Parathyroid adenoma (tissue), 2 donors: ENCODE data around the gene ZDHHC11.
"Not testable (repeated sequence)": the region's sequence is repeated elsewhere in the genome, so short reads cannot be mapped to it uniquely, and the experiment has no call there.

ENCODE experiments used
- H2AFZ ChIP-seq: fragments of 300-600 bp; sonication (generic); one replicate; pipeline ENCODE4 v1.7.0; 2017; ENCODE audit warnings: antibody characterized with exemption, mild to moderate bottlenecking
- H3K27ac ChIP-seq: fragments of 300-600 bp; sonication (generic); one replicate; pipeline ENCODE4 v1.7.0; 2017
- H3K27me3 ChIP-seq: fragments of 300-600 bp; sonication (generic); one replicate; pipeline ENCODE4 v1.7.0; 2017; ENCODE audit warnings: low read length; ENCODE audit not compliant: control insufficient read depth, insufficient read depth
- H3K36me3 ChIP-seq: fragments of 300-600 bp; sonication (generic); one replicate; pipeline ENCODE4 v1.7.0; 2017; ENCODE audit warnings: low read length; ENCODE audit not compliant: control insufficient read depth, insufficient read depth
- H3K4me1 ChIP-seq: fragments of 300-600 bp; sonication (generic); one replicate; pipeline ENCODE4 v1.7.0; 2017; ENCODE audit warnings: control low read depth
- H3K4me2 ChIP-seq: fragments of 300-600 bp; sonication (generic); one replicate; pipeline ENCODE4 v1.7.0; 2017; ENCODE audit warnings: low read length
- H3K4me3 ChIP-seq: fragments of 300-600 bp; sonication (generic); one replicate; pipeline ENCODE4 v1.7.0; 2017; ENCODE audit warnings: low read depth, low read length
- H3K79me2 ChIP-seq: fragments of 300-600 bp; sonication (generic); one replicate; pipeline ENCODE4 v1.7.0; 2017; ENCODE audit warnings: control low read depth
- H3K9ac ChIP-seq: fragments of 300-600 bp; sonication (generic); one replicate; pipeline ENCODE4 v1.7.0; 2017; ENCODE audit warnings: mild to moderate bottlenecking
- H3K9me3 ChIP-seq: fragments of 300-600 bp; sonication (generic); one replicate; pipeline ENCODE4 v1.7.0; 2017; ENCODE audit warnings: low read length; ENCODE audit not compliant: control insufficient read depth
- donor health status: primary hyperparathyroidism.

Gene ZDHHC11

DNA sequence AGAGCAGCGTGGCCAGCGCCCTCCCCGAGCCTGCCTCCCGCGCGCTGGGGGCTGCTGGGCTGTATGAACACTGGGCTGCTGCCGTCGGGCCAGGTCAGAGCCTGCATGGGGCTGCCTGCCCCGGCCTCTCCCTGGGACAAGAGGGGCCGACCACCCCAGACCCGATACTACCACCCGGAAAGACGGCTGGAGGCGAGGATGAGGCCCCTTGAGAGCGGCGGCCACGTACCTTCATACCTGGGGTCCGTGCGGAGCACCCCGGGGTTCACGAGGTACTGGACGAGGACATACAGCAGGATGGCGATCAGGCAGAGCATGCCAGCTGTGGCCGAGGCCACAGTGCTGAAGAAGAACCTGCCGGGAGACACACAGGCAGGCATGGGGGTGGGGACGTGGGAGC is 7.4 kb downstream of the ZDHHC11 start:
- not testable (repeated sequence) for H3K9ac ChIP-seq, H3K9me3 ChIP-seq, H3K79me2 ChIP-seq, H3K36me3 ChIP-seq, H3K4me3 ChIP-seq, H3K27me3 ChIP-seq, H3K4me2 ChIP-seq, H3K27ac ChIP-seq, H3K4me1 ChIP-seq, H2AFZ ChIP-seq

- not testable (repeated sequence) for H3K27ac ChIP-seq, H2AFZ ChIP-seq, H3K4me2 ChIP-seq, H3K79me2 ChIP-seq, H3K9ac ChIP-seq, H3K36me3 ChIP-seq, H3K4me3 ChIP-seq, H3K9me3 ChIP-seq, H3K4me1 ChIP-seq, H3K27me3 ChIP-seq
Observed at GRCh38 chr5:842402-843221, 8.2 kb downstream of the ZDHHC11 start.

DNA sequence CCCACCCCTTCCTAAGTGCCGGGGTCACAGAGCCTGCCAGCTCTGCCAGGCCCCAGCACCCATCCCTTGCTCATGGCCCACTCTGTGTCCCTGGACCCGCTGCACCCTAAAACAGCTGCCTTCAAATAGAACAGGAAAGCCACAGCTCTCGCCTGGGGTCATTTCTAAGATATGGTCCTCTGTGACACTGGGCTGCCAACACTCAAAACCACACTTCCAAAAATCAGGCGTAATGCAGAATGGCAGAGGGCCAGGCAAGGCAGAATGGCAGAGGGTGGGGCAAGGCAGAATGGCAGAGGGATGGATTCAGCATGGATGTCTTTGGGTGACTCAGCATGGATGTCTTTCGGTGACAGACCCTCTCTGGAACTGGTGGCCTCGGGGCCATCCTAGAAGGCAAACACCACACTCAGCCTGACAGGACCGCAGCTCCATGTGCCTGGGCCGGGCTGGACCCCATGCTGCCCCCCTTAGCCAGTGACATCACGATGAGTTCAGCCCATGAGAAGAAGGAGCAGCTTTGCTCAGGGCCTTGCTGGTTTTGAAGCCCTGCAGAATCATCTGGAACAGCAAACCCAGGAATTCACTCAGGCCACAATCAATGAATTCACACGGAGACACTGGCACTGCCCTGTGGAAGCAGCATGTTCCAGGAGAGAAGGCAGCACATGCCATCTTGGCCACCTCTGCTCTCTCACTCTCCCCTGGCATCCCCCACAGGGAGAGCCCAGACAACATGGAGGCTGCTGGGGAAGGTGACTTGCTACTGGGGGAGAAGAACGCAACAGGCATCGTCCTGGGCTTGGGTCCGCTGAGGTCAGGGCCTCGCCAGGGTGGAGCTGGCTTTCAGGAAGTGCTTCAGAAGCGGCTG is 9.0 kb downstream of the ZDHHC11 start:
- H3K9me3 ChIP-seq, H2AFZ ChIP-seq, H3K79me2 ChIP-seq, H3K36me3 ChIP-seq, H3K27ac ChIP-seq, H3K4me3 ChIP-seq, H3K4me1 ChIP-seq, H3K27me3 ChIP-seq, H3K4me2 ChIP-seq, H3K9ac ChIP-seq: not testable (repeated sequence)

DNA sequence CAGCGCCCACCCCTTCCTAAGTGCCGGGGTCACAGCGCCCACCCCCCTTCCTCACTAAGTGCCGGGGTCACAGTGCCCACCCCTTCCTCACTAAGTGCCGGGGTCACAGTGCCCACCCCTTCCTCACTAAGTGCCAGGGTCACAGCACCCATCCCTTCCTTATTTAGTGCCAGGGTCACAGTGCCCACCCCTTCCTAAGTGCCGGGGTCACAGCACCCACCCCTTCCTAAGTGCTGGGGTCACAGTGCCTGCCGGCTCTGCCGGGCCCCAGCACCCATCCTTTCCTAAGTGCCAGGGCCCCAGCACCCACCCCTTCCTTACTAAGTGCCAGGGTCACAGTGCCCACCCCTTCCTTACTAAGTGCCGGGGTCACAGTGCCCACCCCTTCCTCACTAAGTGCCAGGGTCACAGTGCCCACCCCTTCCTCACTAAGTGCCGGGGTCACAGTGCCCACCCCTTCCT is 9.8 kb downstream of the ZDHHC11 start:
- not testable (repeated sequence) for H3K4me2 ChIP-seq, H3K4me3 ChIP-seq, H3K79me2 ChIP-seq, H3K36me3 ChIP-seq, H2AFZ ChIP-seq, H3K9me3 ChIP-seq, H3K9ac ChIP-seq, H3K4me1 ChIP-seq, H3K27ac ChIP-seq, H3K27me3 ChIP-seq

GRCh38 chr5:840118-840973 is 10.4 kb downstream of the ZDHHC11 start:
- H3K79me2 ChIP-seq, H3K9ac ChIP-seq, H2AFZ ChIP-seq, H3K36me3 ChIP-seq, H3K27ac ChIP-seq, H3K4me3 ChIP-seq, H3K4me1 ChIP-seq, H3K27me3 ChIP-seq, H3K9me3 ChIP-seq, H3K4me2 ChIP-seq: not testable (repeated sequence)

- H3K79me2 ChIP-seq, H3K27me3 ChIP-seq, H3K27ac ChIP-seq, H3K9ac ChIP-seq, H3K9me3 ChIP-seq, H3K4me1 ChIP-seq, H3K36me3 ChIP-seq, H2AFZ ChIP-seq, H3K4me3 ChIP-seq, H3K4me2 ChIP-seq: not testable (repeated sequence)
Observed at GRCh38 chr5:838431-838851, 12.3 kb downstream of the ZDHHC11 start.

- not testable (repeated sequence) for H3K9ac ChIP-seq, H3K27me3 ChIP-seq, H3K4me2 ChIP-seq, H3K9me3 ChIP-seq, H3K36me3 ChIP-seq, H2AFZ ChIP-seq, H3K79me2 ChIP-seq, H3K4me3 ChIP-seq, H3K27ac ChIP-seq, H3K4me1 ChIP-seq
Observed at GRCh38 chr5:837621-838121, 13.1 kb downstream of the ZDHHC11 start.

GRCh38 chr5:835933-836612 is 14.7 kb downstream of the ZDHHC11 start:
- H3K4me3 ChIP-seq, H3K4me2 ChIP-seq, H2AFZ ChIP-seq, H3K9me3 ChIP-seq, H3K9ac ChIP-seq, H3K36me3 ChIP-seq, H3K4me1 ChIP-seq, H3K27me3 ChIP-seq, H3K79me2 ChIP-seq: not testable (repeated sequence)
- peak overlapping the region; percentile 17 for H3K27ac ChIP-seq

- H3K9me3 ChIP-seq, H3K4me1 ChIP-seq, H3K4me3 ChIP-seq, H3K9ac ChIP-seq, H3K27me3 ChIP-seq, H3K36me3 ChIP-seq, H3K79me2 ChIP-seq, H3K4me2 ChIP-seq, H3K27ac ChIP-seq, H2AFZ ChIP-seq: not testable (repeated sequence)
Observed at GRCh38 chr5:834013-834412, 16.8 kb downstream of the ZDHHC11 start.

GRCh38 chr5:828194-828593 is 22.6 kb downstream of the ZDHHC11 start:
- H3K9ac ChIP-seq, H3K4me3 ChIP-seq, H2AFZ ChIP-seq, H3K79me2 ChIP-seq, H3K27me3 ChIP-seq, H3K4me2 ChIP-seq, H3K36me3 ChIP-seq, H3K4me1 ChIP-seq, H3K27ac ChIP-seq, H3K9me3 ChIP-seq: not testable (repeated sequence)
